ENCODE data around the gene NIPAL3. TPM values are rescaled to one million over a fixed set of nuclear protein-coding genes. Genes with fewer than 3 reads are reported as not detected.

The NIPAL3 gene
- total and polyA plus RNA-seq, 8 donors: 13.8 to 41.1 (median 14.5) TPM

- ATAC-seq (no peak), DNase-seq (no peak)
- no peak for TF ChIP-seq CTCF (IDR thresholded peaks at IDR 0.05)
- Histone ChIP-seq H3K27me3 (peaks cover 4 to 28% of the 10 kb centered on the region in 2 donors), H3K9me3 (peaks cover 0 to 3% of the 10 kb centered on the region in 2 donors), H3K27ac (no peak overlapping the region), H3K4me1 (no peaks in the 10 kb centered on the region), H3K36me3 (no peaks in the 10 kb centered on the region), H3K4me3 (no peak overlapping the region)
- intact Hi-C loops (cut with DNase I): no loop called here
Observed at GRCh38 chr1:24493785-24494184, 78.2 kb downstream of the NIPAL3 start.

- intact Hi-C loops (cut with DNase I): no loop called here
- ATAC-seq: no peak
- peaks cover 0 to 18% of the 10 kb centered on the region in 2 donors for H3K4me1 ChIP-seq
Observed at GRCh38 chr1:24498589-24498988, 83.0 kb downstream of the NIPAL3 start.

GRCh38 chr1:24500448-24501048, 84.9 kb downstream of the NIPAL3 start:
- Histone ChIP-seq H3K4me3 (no peak overlapping the region), H3K27ac (no peak overlapping the region), H3K4me1 (peaks cover 0 to 24% of the 10 kb centered on the region in 2 donors), H3K27me3 (peaks cover 0 to 21% of the 10 kb centered on the region in 2 donors), H3K9me3 (no peaks in the 10 kb centered on the region), H3K36me3 (no peaks in the 10 kb centered on the region)
- DNase-seq (no peak), ATAC-seq (no peak)
- intact Hi-C loops (cut with DNase I): no loop called here
- no peak for TF ChIP-seq CTCF (IDR thresholded peaks at IDR 0.05)

More at GRCh38 chr1:24498589-24498988, 83.0 kb downstream of the NIPAL3 start:
- no peak overlapping the region for H3K4me3 ChIP-seq
- H3K27me3 ChIP-seq: peaks cover 0 to 21% of the 10 kb centered on the region in 2 donors
- H3K9me3 ChIP-seq: no peaks in the 10 kb centered on the region
- TF ChIP-seq CTCF (IDR thresholded peaks at IDR 0.05): no peak
- no peak overlapping the region for H3K27ac ChIP-seq
- no peak for DNase-seq
- no peaks in the 10 kb centered on the region for H3K36me3 ChIP-seq

GRCh38 chr1:24501371-24502064, 85.9 kb downstream of the NIPAL3 start:
- Histone ChIP-seq H3K27me3 (peaks cover 0 to 11% of the 10 kb centered on the region in 2 donors), H3K36me3 (no peaks in the 10 kb centered on the region), H3K4me1 (peaks cover 0 to 24% of the 10 kb centered on the region in 2 donors), H3K4me3 (peak overlapping the region; percentile 55 to 60), H3K27ac (peak overlapping the region; percentile 81 to 85), H3K9me3 (no peaks in the 10 kb centered on the region)
- TF ChIP-seq CTCF (IDR thresholded peaks at IDR 0.05): no peak
- peak in 1 of 4 donors; percentile 42 for DNase-seq
- intact Hi-C loops (cut with DNase I): no loop called here
- no peak for ATAC-seq

- DNase-seq (peak; percentile 66 to 91 (median 82)), ATAC-seq (peak; percentile 82)
- no peak for TF ChIP-seq CTCF (IDR thresholded peaks at IDR 0.05)
- Histone ChIP-seq H3K27me3 (peaks cover 0 to 10% of the 10 kb centered on the region in 2 donors), H3K4me1 (peaks cover 0 to 24% of the 10 kb centered on the region in 2 donors), H3K36me3 (no peaks in the 10 kb centered on the region), H3K9me3 (no peaks in the 10 kb centered on the region), H3K4me3 (peak overlapping the region; percentile 55 to 60), H3K27ac (peak overlapping the region; percentile 81 to 85)
- intact Hi-C loops (cut with DNase I): no loop called here
Observed at GRCh38 chr1:24502065-24502708, 86.6 kb downstream of the NIPAL3 start.

Data from left lung (tissue), 10 donors.